ENCODE measurements around the gene WSCD1.
A peak's percentile ranks its signal among the peaks of the same experiment; 100 is the strongest.

The WSCD1 gene

GRCh38 chr17:6162216-6162615 lies 92.0 kb downstream of the WSCD1 start:
- DNase-seq, result no peak

GRCh38 chr17:6162892-6163291 lies 92.7 kb downstream of the WSCD1 start:
- DNase-seq, result no peak

GRCh38 chr17:6163612-6164333 lies 93.6 kb downstream of the WSCD1 start:
- DNase-seq, result peak; percentile 46

DNA sequence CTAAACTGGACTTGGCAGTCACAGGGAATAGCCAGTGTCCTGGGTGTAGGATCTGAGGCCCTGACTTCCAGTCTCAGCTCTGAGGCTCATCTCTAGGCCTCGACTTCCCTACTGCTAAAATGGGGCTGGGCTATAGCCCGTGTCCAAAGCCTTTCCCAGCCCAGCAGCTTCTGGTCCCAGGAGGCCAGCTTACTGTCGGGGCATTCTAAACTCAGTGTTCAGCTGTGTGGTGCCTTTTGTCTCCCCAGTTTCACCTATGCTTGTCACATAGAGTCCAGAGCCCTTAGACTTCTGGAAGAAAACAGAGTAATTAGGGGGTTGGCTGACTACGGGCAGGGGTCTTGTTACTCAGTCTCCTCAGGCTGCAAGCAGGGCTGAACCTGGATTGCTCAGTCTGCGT lies 94.8 kb downstream of the WSCD1 start:
- DNase-seq, result no peak

DNA sequence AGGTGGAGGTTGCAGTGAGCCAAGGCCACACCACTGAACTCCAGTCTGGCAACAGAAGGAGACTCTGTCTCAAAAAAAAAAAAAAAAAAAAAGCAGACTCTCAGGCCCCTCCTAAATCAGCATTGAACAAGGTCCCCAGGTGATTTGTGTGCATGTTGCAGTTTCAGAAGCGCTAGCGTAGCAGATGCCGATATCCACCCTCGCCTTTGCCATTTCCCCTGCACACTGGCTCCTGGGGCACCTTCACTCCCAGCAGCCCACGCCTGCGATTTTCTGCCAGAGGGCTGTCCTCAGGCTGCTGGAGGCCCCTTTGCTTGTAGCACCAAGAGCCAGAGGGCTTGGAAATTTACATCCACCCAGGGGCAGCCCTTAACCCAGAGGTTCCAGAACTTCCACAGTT lies 95.6 kb downstream of the WSCD1 start:
- no peak for DNase-seq

DNA sequence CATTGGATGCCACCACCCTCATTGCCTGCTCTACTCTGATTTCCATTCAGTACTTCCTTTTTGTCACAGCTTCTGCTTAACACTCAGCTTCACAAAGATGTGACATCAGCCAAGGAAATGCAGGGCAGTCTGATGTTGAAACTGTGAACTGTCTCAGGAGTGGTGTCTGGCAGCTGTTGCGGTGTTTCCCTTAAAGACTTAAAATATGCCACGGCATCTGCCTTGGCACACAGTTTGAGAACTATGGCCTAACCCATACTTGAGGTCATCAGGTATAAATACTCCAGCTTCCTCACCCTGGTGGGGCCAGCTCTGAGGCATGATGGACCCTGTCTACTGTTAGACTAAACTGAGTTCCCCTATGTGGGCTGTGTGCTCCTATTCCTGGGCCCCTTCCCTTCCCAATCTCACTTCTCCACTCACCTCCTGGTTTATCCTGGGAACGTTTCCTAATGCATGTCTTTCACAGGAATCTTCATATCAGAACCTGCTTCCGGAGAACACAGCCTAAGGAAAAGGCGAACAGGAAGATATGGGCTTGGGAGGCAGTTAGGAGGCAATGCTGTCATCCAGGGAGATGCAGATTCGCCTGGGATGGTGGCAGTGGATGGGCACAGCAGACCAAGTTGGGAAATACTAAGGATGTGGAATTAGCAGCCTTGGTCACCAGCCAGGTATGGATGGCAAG lies 96.5 kb downstream of the WSCD1 start:
- DNase-seq, result no peak

- no peak for DNase-seq
Measured at GRCh38 chr17:6168296-6168695, 98.1 kb downstream of the WSCD1 start.

DNA sequence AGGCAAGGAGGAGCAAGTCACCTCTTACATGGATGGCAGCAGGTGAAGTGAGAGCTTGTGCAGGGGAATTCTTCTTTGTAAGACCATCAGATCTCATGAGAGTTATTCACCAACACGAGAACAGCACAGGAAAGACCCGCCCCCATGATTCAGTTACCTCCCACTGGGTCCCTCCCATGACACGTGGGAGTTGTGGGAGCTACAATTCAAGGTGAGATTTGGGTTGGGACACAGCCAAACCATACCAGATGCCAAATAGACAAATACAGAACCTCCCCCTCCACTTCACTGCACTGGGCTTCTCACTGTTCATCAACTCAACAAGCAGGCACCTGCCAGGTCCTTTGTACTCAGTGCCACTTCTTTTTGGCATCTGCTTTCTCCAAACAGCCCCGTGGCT lies 100.2 kb downstream of the WSCD1 start:
- no peak for DNase-seq

GRCh38 chr17:6172642-6173330 lies 102.6 kb downstream of the WSCD1 start:
- DNase-seq, result no peak

DNA sequence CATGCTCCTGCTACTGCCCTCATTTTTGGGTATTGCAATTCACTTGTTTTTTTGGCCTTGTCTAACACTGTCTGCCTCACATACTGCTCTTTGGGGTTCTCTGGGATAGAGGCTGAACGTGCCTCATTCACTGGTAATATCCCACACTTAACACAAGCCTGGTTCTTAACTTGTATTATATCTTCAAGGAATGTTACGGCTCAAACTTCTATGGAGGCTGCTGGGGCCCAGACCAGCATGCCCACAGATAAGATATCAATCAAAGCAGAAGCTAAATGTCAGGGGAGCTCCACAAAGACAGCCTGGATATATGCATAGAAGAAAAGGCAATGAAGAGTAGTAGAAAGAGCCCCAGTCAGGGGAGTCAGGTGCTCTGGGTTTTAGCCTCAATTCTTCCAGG lies 103.5 kb downstream of the WSCD1 start:
- DNase-seq, result no peak

All from fibroblast of skin of scalp (primary cell).